Measurements from ENCODE around the gene TMEM61. TPM values are rescaled to one million over a fixed set of nuclear protein-coding genes. Genes with fewer than 3 reads are reported as not detected.

The TMEM61 gene
- total RNA-seq, 3 donors from 2014 or later = 4.9 to 17.9 (median 8.5) TPM

DNA sequence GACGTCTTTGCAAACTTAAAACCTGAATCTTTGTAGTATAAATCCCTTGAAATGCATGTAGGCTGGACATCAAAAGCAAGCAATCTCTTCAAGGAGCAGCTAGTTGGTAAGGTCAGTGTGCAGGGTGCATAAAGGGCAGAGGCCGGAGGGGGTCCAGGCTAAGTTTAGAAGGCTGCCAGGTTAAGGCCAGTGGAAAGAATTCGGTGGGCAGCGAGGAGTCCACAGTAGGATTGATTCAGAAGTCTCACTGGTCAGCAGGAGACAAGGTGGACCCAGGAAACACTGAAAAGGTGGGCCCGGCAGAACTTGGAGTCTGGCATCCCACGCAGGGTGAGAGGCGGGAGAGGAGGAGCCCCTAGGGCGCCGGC lies 58.5 kb downstream of the TMEM61 start:
- intact Hi-C loops (cut with DNase I, micrococcal nuclease) = no loop called here
- ATAC-seq = no peak
- Histone ChIP-seq H3K36me3 (ENCODE audit: low read depth) (no peaks in the 10 kb centered on the region), H3K9me3 (no peaks in the 10 kb centered on the region), H3K4me1 (ENCODE audit: low read depth) (peaks cover 15% of the 10 kb centered on the region), H3K4me3 (no peak overlapping the region)
- TF ChIP-seq, protein P1, sequence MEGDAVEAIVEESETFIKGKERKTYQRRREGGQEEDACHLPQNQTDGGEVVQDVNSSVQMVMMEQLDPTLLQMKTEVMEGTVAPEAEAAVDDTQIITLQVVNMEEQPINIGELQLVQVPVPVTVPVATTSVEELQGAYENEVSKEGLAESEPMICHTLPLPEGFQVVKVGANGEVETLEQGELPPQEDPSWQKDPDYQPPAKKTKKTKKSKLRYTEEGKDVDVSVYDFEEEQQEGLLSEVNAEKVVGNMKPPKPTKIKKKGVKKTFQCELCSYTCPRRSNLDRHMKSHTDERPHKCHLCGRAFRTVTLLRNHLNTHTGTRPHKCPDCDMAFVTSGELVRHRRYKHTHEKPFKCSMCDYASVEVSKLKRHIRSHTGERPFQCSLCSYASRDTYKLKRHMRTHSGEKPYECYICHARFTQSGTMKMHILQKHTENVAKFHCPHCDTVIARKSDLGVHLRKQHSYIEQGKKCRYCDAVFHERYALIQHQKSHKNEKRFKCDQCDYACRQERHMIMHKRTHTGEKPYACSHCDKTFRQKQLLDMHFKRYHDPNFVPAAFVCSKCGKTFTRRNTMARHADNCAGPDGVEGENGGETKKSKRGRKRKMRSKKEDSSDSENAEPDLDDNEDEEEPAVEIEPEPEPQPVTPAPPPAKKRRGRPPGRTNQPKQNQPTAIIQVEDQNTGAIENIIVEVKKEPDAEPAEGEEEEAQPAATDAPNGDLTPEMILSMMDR (IDR thresholded peaks at IDR 0.05) = no peak
- no peak for DNase-seq

DNA sequence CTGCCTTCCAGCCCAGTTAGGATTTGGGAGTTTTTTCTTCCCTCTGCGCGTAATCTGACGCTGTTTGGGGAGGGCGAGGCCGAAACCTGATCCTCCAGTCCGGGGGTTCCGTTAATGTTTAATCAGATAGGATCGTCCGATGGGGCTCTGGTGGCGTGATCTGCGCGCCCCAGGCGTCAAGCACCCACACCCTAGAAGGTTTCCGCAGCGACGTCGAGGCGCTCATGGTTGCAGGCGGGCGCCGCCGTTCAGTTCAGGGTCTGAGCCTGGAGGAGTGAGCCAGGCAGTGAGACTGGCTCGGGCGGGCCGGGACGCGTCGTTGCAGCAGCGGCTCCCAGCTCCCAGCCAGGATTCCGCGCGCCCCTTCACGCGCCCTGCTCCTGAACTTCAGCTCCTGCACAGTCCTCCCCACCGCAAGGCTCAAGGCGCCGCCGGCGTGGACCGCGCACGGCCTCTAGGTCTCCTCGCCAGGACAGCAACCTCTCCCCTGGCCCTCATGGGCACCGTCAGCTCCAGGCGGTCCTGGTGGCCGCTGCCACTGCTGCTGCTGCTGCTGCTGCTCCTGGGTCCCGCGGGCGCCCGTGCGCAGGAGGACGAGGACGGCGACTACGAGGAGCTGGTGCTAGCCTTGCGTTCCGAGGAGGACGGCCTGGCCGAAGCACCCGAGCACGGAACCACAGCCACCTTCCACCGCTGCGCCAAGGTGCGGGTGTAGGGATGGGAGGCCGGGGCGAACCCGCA lies 59.1 kb downstream of the TMEM61 start, which contains the start of gene PCSK9:
Gene PCSK9, plus strand, starts transcription at position 207 of the 741 bp plus-strand sequence. Its CDS starts 290 bp downstream, at position 497.
- intact Hi-C loops (cut with DNase I, micrococcal nuclease) = no loop called here
- peaks cover 15% of the 10 kb centered on the region for H3K4me1 ChIP-seq (ENCODE audit: low read depth)
- peak; percentile 84 for ATAC-seq
- no peak within 1 kb of the TSS for H3K4me3 ChIP-seq
- DNase-seq = peak; percentile 49 to 73 (median 70)
- H3K9me3 ChIP-seq = no peaks in the 10 kb centered on the region
- TF ChIP-seq, protein P1 (IDR thresholded peaks at IDR 0.05) = no peak
- H3K36me3 ChIP-seq (ENCODE audit: low read depth) = no peaks in the 10 kb centered on the region

DNA sequence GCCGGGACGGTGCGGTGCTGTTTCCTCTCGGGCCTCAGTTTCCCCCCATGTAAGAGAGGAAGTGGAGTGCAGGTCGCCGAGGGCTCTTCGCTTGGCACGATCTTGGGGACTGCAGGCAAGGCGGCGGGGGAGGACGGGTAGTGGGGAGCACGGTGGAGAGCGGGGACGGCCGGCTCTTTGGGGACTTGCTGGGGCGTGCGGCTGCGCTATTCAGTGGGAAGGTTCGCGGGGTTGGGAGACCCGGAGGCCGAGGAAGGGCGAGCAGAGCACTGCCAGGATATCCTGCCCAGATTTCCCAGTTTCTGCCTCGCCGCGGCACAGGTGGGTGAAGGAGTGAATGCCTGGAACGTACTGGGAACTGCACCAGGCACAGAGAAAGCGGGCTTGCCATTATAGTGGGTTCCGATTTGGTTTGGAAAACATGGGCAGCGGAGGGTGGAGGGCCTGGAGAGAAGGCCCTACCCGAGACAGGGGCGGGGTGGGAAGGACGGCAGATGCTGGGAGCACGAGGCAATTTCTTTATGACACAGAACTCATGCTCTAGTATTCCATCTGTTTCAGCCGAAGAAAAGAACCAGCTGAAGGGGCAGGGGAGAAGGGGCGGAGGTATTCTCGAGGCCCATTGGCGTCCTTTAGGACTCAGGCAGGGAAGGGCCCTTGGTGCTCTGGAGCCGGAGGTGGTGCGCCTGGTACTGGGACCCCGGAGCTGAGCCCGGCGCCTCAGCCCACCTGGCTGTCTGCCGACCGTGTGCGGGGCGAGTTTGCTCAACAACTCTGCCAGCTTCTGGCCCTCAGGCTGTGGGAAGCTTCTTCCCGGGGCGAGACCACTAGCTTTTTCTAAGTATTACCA lies 59.9 kb downstream of the TMEM61 start:
- TF ChIP-seq, protein P1 (IDR thresholded peaks at IDR 0.05) = no peak
- intact Hi-C loops (cut with DNase I, micrococcal nuclease) = no loop called here
- Histone ChIP-seq H3K9me3 (no peaks in the 10 kb centered on the region), H3K4me3 (no peak overlapping the region), H3K36me3 (ENCODE audit: low read depth) (no peaks in the 10 kb centered on the region), H3K4me1 (ENCODE audit: low read depth) (peaks cover 15% of the 10 kb centered on the region)
- ATAC-seq (peak; percentile 31), DNase-seq (peak in 2 of 3 donors; percentile 24 to 57)

DNA sequence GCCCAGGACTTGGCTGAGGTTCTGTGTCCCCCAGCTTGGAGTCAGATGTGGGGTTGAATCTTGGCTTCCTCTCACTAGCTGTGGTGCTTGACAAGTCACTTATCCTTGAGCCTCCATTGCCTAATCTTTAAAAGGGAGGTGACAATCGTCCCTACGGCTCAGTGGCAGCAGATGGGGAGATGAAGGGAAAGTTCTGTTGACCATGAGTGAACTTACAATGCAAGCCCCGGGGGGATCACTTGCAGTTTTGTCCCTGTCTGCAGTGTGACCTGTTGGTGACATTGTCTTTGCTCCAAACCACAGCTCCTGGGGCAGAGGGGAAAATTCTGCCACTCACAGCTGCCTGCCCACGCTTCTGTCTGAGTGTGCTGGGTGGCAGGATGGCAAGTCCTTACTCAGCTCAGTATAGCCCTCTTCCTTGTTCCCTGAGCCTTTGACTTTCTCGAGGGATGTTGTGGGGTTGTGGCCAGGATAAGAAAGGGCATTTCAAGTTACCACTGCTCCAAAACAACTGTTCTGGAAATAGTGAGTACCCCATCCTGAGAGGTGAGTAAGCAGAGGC lies 60.6 kb downstream of the TMEM61 start:
- Histone ChIP-seq H3K4me1 (ENCODE audit: low read depth) (peaks cover 15% of the 10 kb centered on the region), H3K4me3 (no peak overlapping the region), H3K9me3 (no peaks in the 10 kb centered on the region), H3K36me3 (ENCODE audit: low read depth) (no peaks in the 10 kb centered on the region)
- ATAC-seq (no peak), DNase-seq (no peak)
- TF ChIP-seq, protein P1 (IDR thresholded peaks at IDR 0.05) = no peak
- intact Hi-C loops (cut with DNase I, micrococcal nuclease) = no loop called here

DNA sequence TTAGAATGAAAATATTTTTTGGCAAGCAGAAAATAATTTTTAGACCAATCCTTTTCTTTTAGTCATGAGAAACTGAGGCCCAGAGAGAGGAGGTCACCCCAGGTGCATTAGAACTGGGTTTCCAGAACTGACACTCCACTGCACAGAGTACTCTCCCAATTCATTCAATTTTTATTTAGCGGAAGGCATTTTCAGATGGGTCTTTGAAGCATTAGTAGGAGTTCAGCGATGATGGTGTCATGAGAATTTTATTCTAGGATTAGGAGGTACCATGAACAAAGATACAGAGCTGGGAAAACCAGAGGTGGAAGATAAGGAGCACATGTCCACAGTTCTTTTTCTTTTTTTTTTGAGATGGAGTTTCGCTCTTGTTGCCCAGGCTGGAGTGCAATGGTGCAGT lies 61.2 kb downstream of the TMEM61 start:
- H3K9me3 ChIP-seq = no peaks in the 10 kb centered on the region
- H3K4me1 ChIP-seq (ENCODE audit: low read depth) = peaks cover 15% of the 10 kb centered on the region
- ATAC-seq (no peak), DNase-seq (no peak)
- H3K36me3 ChIP-seq (ENCODE audit: low read depth) = no peaks in the 10 kb centered on the region
- no peak overlapping the region for H3K4me3 ChIP-seq
- TF ChIP-seq, protein P1 (IDR thresholded peaks at IDR 0.05) = no peak
- intact Hi-C loops (cut with DNase I, micrococcal nuclease) = no loop called here

Other genes with a start within 250 kb of the TMEM61 start
- 1 to 10 TPM; 6.4 to 8.7 (median 7.2) TPM for gene PARS2, start 216.1 kb upstream of the TMEM61 start, total RNA-seq
- gene TTC22, start 179.3 kb upstream of the TMEM61 start, total RNA-seq = 100 to 1,000 TPM in 1 of 3 donors, 10 to 100 TPM in 2; 51.6 to 122 (median 70.8) TPM
- gene DHCR24, start 93.4 kb upstream of the TMEM61 start, total RNA-seq = 100 to 1,000 TPM; 101 to 271 (median 197) TPM
- gene BSND, start 18.3 kb downstream of the TMEM61 start, total RNA-seq = not detected
- gene PCSK9, start 58.9 kb downstream of the TMEM61 start, total RNA-seq = 10 to 100 TPM in 1 of 3 donors, 1 to 10 TPM in 2; 3.6 to 14.1 (median 9.2) TPM
- gene USP24, start 234.7 kb downstream of the TMEM61 start, total RNA-seq = 10 to 100 TPM; 35.5 to 51.1 (median 46.2) TPM

Measured in mucosa of descending colon (tissue), 3 donors.